ENCODE results near the gene CYBRD1. TPM values are rescaled to one million over a fixed set of nuclear protein-coding genes. Genes with fewer than 3 reads are reported as not detected.

Gene CYBRD1
- total RNA-seq, 1 donor from 2014 or later, result 148 TPM

- Mint-ChIP-seq H3K4me3 (ENCODE audit: unreplicated experiment) (no peak overlapping the region), H3K36me3 (ENCODE audit: unreplicated experiment) (no peaks in the 10 kb centered on the region), H3K4me1 (ENCODE audit: unreplicated experiment) (peaks cover 16% of the 10 kb centered on the region), H3K27me3 (ENCODE audit: unreplicated experiment) (peaks cover 22% of the 10 kb centered on the region), H3K9me3 (ENCODE audit: unreplicated experiment) (peaks cover 4% of the 10 kb centered on the region), H3K27ac (ENCODE audit: unreplicated experiment) (no peak overlapping the region)
- TF ChIP-seq CTCF (IDR thresholded peaks at IDR 0.05), result no peak
- DNase-seq (ENCODE audit: extremely low spot score, unreplicated experiment), result no peak
Measured at GRCh38 chr2:171592036-171592555, 69.8 kb downstream of the CYBRD1 start.

- no peak for TF ChIP-seq CTCF (IDR thresholded peaks at IDR 0.05)
- no peak for DNase-seq (ENCODE audit: extremely low spot score, unreplicated experiment)
- H3K27ac Mint-ChIP-seq (ENCODE audit: unreplicated experiment), result no peak overlapping the region
- peaks cover 16% of the 10 kb centered on the region for H3K4me1 Mint-ChIP-seq (ENCODE audit: unreplicated experiment)
- H3K9me3 Mint-ChIP-seq (ENCODE audit: unreplicated experiment), result peaks cover 2% of the 10 kb centered on the region
- peaks cover 24% of the 10 kb centered on the region for H3K27me3 Mint-ChIP-seq (ENCODE audit: unreplicated experiment)
- H3K4me3 Mint-ChIP-seq (ENCODE audit: unreplicated experiment), result no peak overlapping the region
- no peaks in the 10 kb centered on the region for H3K36me3 Mint-ChIP-seq (ENCODE audit: unreplicated experiment)
Measured at GRCh38 chr2:171595456-171595855, 73.2 kb downstream of the CYBRD1 start.

- DNase-seq (ENCODE audit: extremely low spot score, unreplicated experiment), result no peak
- H3K27ac Mint-ChIP-seq (ENCODE audit: unreplicated experiment), result no peak overlapping the region
- no peaks in the 10 kb centered on the region for H3K36me3 Mint-ChIP-seq (ENCODE audit: unreplicated experiment)
- peaks cover 24% of the 10 kb centered on the region for H3K27me3 Mint-ChIP-seq (ENCODE audit: unreplicated experiment)
- no peaks in the 10 kb centered on the region for H3K9me3 Mint-ChIP-seq (ENCODE audit: unreplicated experiment)
- peaks cover 16% of the 10 kb centered on the region for H3K4me1 Mint-ChIP-seq (ENCODE audit: unreplicated experiment)
- no peak for TF ChIP-seq CTCF (IDR thresholded peaks at IDR 0.05)
- no peak overlapping the region for H3K4me3 Mint-ChIP-seq (ENCODE audit: unreplicated experiment)
Measured at GRCh38 chr2:171595896-171596295, 73.6 kb downstream of the CYBRD1 start.

- Mint-ChIP-seq H3K9me3 (ENCODE audit: unreplicated experiment) (no peaks in the 10 kb centered on the region), H3K27me3 (ENCODE audit: unreplicated experiment) (peaks cover 28% of the 10 kb centered on the region), H3K27ac (ENCODE audit: unreplicated experiment) (no peak overlapping the region), H3K4me3 (ENCODE audit: unreplicated experiment) (no peak overlapping the region), H3K36me3 (ENCODE audit: unreplicated experiment) (no peaks in the 10 kb centered on the region), H3K4me1 (ENCODE audit: unreplicated experiment) (peaks cover 9% of the 10 kb centered on the region)
- peak; percentile 77 for DNase-seq (ENCODE audit: extremely low spot score, unreplicated experiment)
- peak; percentile 87 for TF ChIP-seq CTCF (IDR thresholded peaks at IDR 0.05)
Measured at GRCh38 chr2:171598713-171599319, 76.5 kb downstream of the CYBRD1 start.

GRCh38 chr2:171600126-171600525, 77.9 kb downstream of the CYBRD1 start:
- TF ChIP-seq CTCF (IDR thresholded peaks at IDR 0.05), result no peak
- Mint-ChIP-seq H3K4me3 (ENCODE audit: unreplicated experiment) (no peak overlapping the region), H3K4me1 (ENCODE audit: unreplicated experiment) (peaks cover 9% of the 10 kb centered on the region), H3K27ac (ENCODE audit: unreplicated experiment) (no peak overlapping the region), H3K9me3 (ENCODE audit: unreplicated experiment) (no peaks in the 10 kb centered on the region), H3K27me3 (ENCODE audit: unreplicated experiment) (peaks cover 33% of the 10 kb centered on the region), H3K36me3 (ENCODE audit: unreplicated experiment) (no peaks in the 10 kb centered on the region)
- no peak for DNase-seq (ENCODE audit: extremely low spot score, unreplicated experiment)

Measured in osteocyte (in vitro differentiated cells).